ENCODE results near the gene KDM4C. TPM values are rescaled to one million over a fixed set of nuclear protein-coding genes. Genes with fewer than 3 reads are reported as not detected.

The KDM4C gene
- total RNA-seq, 1 experiment from 2014 or later: 61.1 TPM

- Histone ChIP-seq H2AFZ (ENCODE audit: low read length) (no peak overlapping the region), H3K27ac (ENCODE audit: low read length) (no peak overlapping the region), H3K9me2 (replicated peaks; ENCODE audit: insufficient read depth, low read length) (no peaks in the 10 kb centered on the region), H3K27me3 (ENCODE audit: low read length) (no peaks in the 10 kb centered on the region), H3K4me2 (ENCODE audit: low read depth, low read length, poor library complexity, severe bottlenecking) (no peak overlapping the region), H3K9me3 (ENCODE audit: low read length) (no peaks in the 10 kb centered on the region), H3K36me3 (ENCODE audit: insufficient read depth, low read length) (no peaks in the 10 kb centered on the region), H4K20me1 (ENCODE audit: insufficient read depth, low read depth, low read length) (no peaks in the 10 kb centered on the region), H3K9ac (ENCODE audit: low read length) (no peak overlapping the region), H3K4me1 (ENCODE audit: low read length) (peaks cover 7% of the 10 kb centered on the region), H3K4me3 (ENCODE audit: low read length) (no peak overlapping the region), H3K79me2 (ENCODE audit: low read length) (no peaks in the 10 kb centered on the region)
- DNase-seq: no peak
These were observed 328.6 kb downstream of the KDM4C start for GRCh38 chr9:7086389-7086788.

GRCh38 chr9:7088611-7089010 is 330.8 kb downstream of the KDM4C start:
- Histone ChIP-seq H3K79me2 (ENCODE audit: low read length) (no peaks in the 10 kb centered on the region), H4K20me1 (ENCODE audit: insufficient read depth, low read depth, low read length) (no peaks in the 10 kb centered on the region), H3K9me2 (replicated peaks; ENCODE audit: insufficient read depth, low read length) (no peaks in the 10 kb centered on the region), H3K4me1 (ENCODE audit: low read length) (peaks cover 7% of the 10 kb centered on the region), H3K27me3 (ENCODE audit: low read length) (no peaks in the 10 kb centered on the region), H3K9ac (ENCODE audit: low read length) (no peak overlapping the region), H3K9me3 (ENCODE audit: low read length) (no peaks in the 10 kb centered on the region), H3K27ac (ENCODE audit: low read length) (no peak overlapping the region), H3K4me3 (ENCODE audit: low read length) (no peak overlapping the region), H3K4me2 (ENCODE audit: low read depth, low read length, poor library complexity, severe bottlenecking) (no peak overlapping the region), H2AFZ (ENCODE audit: low read length) (no peak overlapping the region), H3K36me3 (ENCODE audit: insufficient read depth, low read length) (no peaks in the 10 kb centered on the region)
- DNase-seq: no peak

GRCh38 chr9:7089406-7090193 is 331.8 kb downstream of the KDM4C start:
- H3K79me2 ChIP-seq (ENCODE audit: low read length): no peaks in the 10 kb centered on the region
- no peak for DNase-seq
- no peak overlapping the region for H3K9ac ChIP-seq (ENCODE audit: low read length)
- H3K9me3 ChIP-seq (ENCODE audit: low read length): no peaks in the 10 kb centered on the region
- H3K4me1 ChIP-seq (ENCODE audit: low read length): peaks cover 7% of the 10 kb centered on the region
- no peaks in the 10 kb centered on the region for H3K27me3 ChIP-seq (ENCODE audit: low read length)
- no peaks in the 10 kb centered on the region for H3K9me2 ChIP-seq (replicated peaks; ENCODE audit: insufficient read depth, low read length)
- H2AFZ ChIP-seq (ENCODE audit: low read length): no peak overlapping the region
- no peaks in the 10 kb centered on the region for H4K20me1 ChIP-seq (ENCODE audit: insufficient read depth, low read depth, low read length)
- no peak overlapping the region for H3K27ac ChIP-seq (ENCODE audit: low read length)
- no peaks in the 10 kb centered on the region for H3K36me3 ChIP-seq (ENCODE audit: insufficient read depth, low read length)
- no peak overlapping the region for H3K4me3 ChIP-seq (ENCODE audit: low read length)
- no peak overlapping the region for H3K4me2 ChIP-seq (ENCODE audit: low read depth, low read length, poor library complexity, severe bottlenecking)

DNA sequence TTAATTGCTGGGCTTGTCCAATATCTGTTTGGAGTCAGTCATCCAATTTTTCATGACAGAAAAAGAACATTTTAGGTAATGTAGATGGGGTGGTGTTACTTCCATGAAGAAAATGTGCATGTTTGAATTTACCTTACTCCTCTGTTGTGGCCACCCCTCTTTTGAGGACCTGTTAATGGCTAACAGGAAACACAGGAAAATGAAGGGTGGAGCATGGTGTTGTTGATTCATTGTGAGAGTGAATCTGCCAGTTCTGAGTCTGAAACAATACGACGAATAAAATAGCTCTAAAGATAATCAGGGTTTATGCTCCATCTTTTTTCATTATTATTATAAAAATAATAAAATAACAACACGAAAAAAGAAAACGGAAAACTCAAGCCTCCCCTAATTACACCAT is 335.3 kb downstream of the KDM4C start:
- no peaks in the 10 kb centered on the region for H3K9me2 ChIP-seq (replicated peaks; ENCODE audit: insufficient read depth, low read length)
- no peaks in the 10 kb centered on the region for H3K9me3 ChIP-seq (ENCODE audit: low read length)
- H3K4me2 ChIP-seq (ENCODE audit: low read depth, low read length, poor library complexity, severe bottlenecking): no peak overlapping the region
- H3K27me3 ChIP-seq (ENCODE audit: low read length): no peaks in the 10 kb centered on the region
- no peak overlapping the region for H3K9ac ChIP-seq (ENCODE audit: low read length)
- H2AFZ ChIP-seq (ENCODE audit: low read length): no peak overlapping the region
- peaks cover 7% of the 10 kb centered on the region for H3K4me1 ChIP-seq (ENCODE audit: low read length)
- H3K79me2 ChIP-seq (ENCODE audit: low read length): no peaks in the 10 kb centered on the region
- no peak for DNase-seq
- no peak overlapping the region for H3K4me3 ChIP-seq (ENCODE audit: low read length)
- H3K27ac ChIP-seq (ENCODE audit: low read length): no peak overlapping the region
- no peaks in the 10 kb centered on the region for H4K20me1 ChIP-seq (ENCODE audit: insufficient read depth, low read depth, low read length)
- no peaks in the 10 kb centered on the region for H3K36me3 ChIP-seq (ENCODE audit: insufficient read depth, low read length)

- Histone ChIP-seq H2AFZ (ENCODE audit: low read length) (no peak overlapping the region), H4K20me1 (ENCODE audit: insufficient read depth, low read depth, low read length) (no peaks in the 10 kb centered on the region), H3K4me2 (ENCODE audit: low read depth, low read length, poor library complexity, severe bottlenecking) (no peak overlapping the region)
These were observed 336.3 kb downstream of the KDM4C start for GRCh38 chr9:7094052-7094451.

DNA sequence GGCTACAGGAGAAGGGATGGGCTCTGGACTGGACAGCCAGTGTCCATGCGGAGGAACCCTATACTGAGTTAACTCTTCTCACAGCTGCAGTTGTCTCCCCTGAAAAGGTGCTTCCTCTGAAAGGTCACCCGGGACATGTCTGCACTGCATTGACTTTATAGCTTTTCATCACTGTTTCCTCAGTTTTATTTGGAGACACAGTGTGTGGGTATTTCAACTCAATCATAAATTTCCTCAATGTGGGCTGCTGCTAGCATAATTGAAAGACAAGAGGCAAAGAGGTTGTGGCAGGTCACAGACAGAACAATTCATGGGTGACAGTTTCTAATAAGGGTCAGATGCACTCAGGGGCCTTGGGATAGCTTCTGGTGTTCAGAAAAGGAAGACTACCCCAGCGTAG is 336.8 kb downstream of the KDM4C start:
- H3K9me2 ChIP-seq (replicated peaks; ENCODE audit: insufficient read depth, low read length): no peaks in the 10 kb centered on the region
- H3K4me3 ChIP-seq (ENCODE audit: low read length): no peak overlapping the region
- no peaks in the 10 kb centered on the region for H3K9me3 ChIP-seq (ENCODE audit: low read length)
- no peaks in the 10 kb centered on the region for H3K79me2 ChIP-seq (ENCODE audit: low read length)
- H3K27me3 ChIP-seq (ENCODE audit: low read length): no peaks in the 10 kb centered on the region
- no peak overlapping the region for H3K4me2 ChIP-seq (ENCODE audit: low read depth, low read length, poor library complexity, severe bottlenecking)
- H3K36me3 ChIP-seq (ENCODE audit: insufficient read depth, low read length): no peaks in the 10 kb centered on the region
- H3K27ac ChIP-seq (ENCODE audit: low read length): no peak overlapping the region
- DNase-seq: no peak
- H3K9ac ChIP-seq (ENCODE audit: low read length): no peak overlapping the region
- H4K20me1 ChIP-seq (ENCODE audit: insufficient read depth, low read depth, low read length): no peaks in the 10 kb centered on the region
- no peak overlapping the region for H2AFZ ChIP-seq (ENCODE audit: low read length)
- peaks cover 2% of the 10 kb centered on the region for H3K4me1 ChIP-seq (ENCODE audit: low read length)

More at GRCh38 chr9:7094052-7094451, 336.3 kb downstream of the KDM4C start:
- no peaks in the 10 kb centered on the region for H3K27me3 ChIP-seq (ENCODE audit: low read length)
- no peak for DNase-seq
- no peaks in the 10 kb centered on the region for H3K9me3 ChIP-seq (ENCODE audit: low read length)
- H3K4me1 ChIP-seq (ENCODE audit: low read length): peaks cover 7% of the 10 kb centered on the region
- no peaks in the 10 kb centered on the region for H3K9me2 ChIP-seq (replicated peaks; ENCODE audit: insufficient read depth, low read length)
- no peaks in the 10 kb centered on the region for H3K36me3 ChIP-seq (ENCODE audit: insufficient read depth, low read length)
- no peak overlapping the region for H3K9ac ChIP-seq (ENCODE audit: low read length)
- no peaks in the 10 kb centered on the region for H3K79me2 ChIP-seq (ENCODE audit: low read length)
- H3K4me3 ChIP-seq (ENCODE audit: low read length): no peak overlapping the region
- H3K27ac ChIP-seq (ENCODE audit: low read length): no peak overlapping the region

GRCh38 chr9:7095058-7095457 is 337.3 kb downstream of the KDM4C start:
- H3K4me2 ChIP-seq (ENCODE audit: low read depth, low read length, poor library complexity, severe bottlenecking): no peak overlapping the region
- H4K20me1 ChIP-seq (ENCODE audit: insufficient read depth, low read depth, low read length): no peaks in the 10 kb centered on the region
- no peaks in the 10 kb centered on the region for H3K9me3 ChIP-seq (ENCODE audit: low read length)
- no peaks in the 10 kb centered on the region for H3K27me3 ChIP-seq (ENCODE audit: low read length)
- H3K79me2 ChIP-seq (ENCODE audit: low read length): no peaks in the 10 kb centered on the region
- DNase-seq: no peak
- no peaks in the 10 kb centered on the region; the same call in 1 of the 2 replicates for H3K4me1 ChIP-seq (ENCODE audit: low read length)
- no peak overlapping the region for H3K27ac ChIP-seq (ENCODE audit: low read length)
- H2AFZ ChIP-seq (ENCODE audit: low read length): no peak overlapping the region
- no peaks in the 10 kb centered on the region for H3K9me2 ChIP-seq (replicated peaks; ENCODE audit: insufficient read depth, low read length)
- H3K9ac ChIP-seq (ENCODE audit: low read length): no peak overlapping the region
- no peak overlapping the region for H3K4me3 ChIP-seq (ENCODE audit: low read length)
- H3K36me3 ChIP-seq (ENCODE audit: insufficient read depth, low read length): no peaks in the 10 kb centered on the region

DNA sequence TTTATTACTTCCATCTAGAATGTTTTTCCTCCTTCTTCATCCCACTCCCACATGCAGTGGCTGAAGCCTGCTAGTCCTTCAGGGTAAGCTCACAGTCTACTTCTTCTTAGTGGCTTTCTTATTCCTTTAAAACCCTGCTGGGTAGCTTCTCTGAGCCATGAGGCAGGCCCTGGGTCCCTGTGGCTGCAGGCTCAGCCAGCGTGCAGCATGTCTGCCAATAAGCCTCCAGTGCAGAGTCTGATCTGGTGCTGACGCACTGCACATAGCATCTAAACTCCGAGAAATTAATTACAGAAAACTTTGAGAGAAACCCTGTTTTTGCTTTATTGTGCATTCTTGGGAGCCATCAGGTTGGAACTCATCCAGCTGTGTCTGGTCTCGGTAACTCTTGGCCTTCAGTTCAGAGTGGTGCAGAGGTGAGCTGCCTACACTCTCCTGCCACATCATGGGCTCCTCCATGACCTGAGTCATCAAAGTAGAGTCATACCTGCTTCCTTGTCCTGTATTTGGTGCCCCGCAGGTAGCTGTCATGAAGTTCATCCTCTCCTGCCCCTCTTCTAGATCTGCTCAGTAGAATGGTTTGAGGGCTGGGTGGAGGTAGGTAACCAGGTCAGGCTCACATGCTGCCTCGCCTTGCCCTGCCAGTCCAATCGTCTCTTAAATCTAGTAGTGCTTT is 339.4 kb downstream of the KDM4C start:
- Histone ChIP-seq H3K9me2 (replicated peaks; ENCODE audit: insufficient read depth, low read length) (no peaks in the 10 kb centered on the region), H3K27me3 (ENCODE audit: low read length) (no peaks in the 10 kb centered on the region), H3K9me3 (ENCODE audit: low read length) (no peaks in the 10 kb centered on the region), H3K79me2 (ENCODE audit: low read length) (no peaks in the 10 kb centered on the region), H2AFZ (ENCODE audit: low read length) (no peak overlapping the region), H3K9ac (ENCODE audit: low read length) (no peak overlapping the region), H3K4me2 (ENCODE audit: low read depth, low read length, poor library complexity, severe bottlenecking) (no peak overlapping the region), H3K27ac (ENCODE audit: low read length) (no peak overlapping the region), H3K4me1 (ENCODE audit: low read length) (no peaks in the 10 kb centered on the region; the same call in 1 of the 2 replicates), H3K4me3 (ENCODE audit: low read length) (no peak overlapping the region), H3K36me3 (ENCODE audit: insufficient read depth, low read length) (no peaks in the 10 kb centered on the region), H4K20me1 (ENCODE audit: insufficient read depth, low read depth, low read length) (no peaks in the 10 kb centered on the region)
- no peak for DNase-seq

All from Karpas-422 (cell line).